IgD-negative memory B cell (primary cell): ENCODE results near the gene NEDD4L. TPM values are rescaled to one million over a fixed set of nuclear protein-coding genes. Genes with fewer than 3 reads are reported as not detected.
A peak's percentile ranks its signal among the peaks of the same experiment; 100 is the strongest.

Experiments used
- H3K27ac Mint-ChIP-seq, 3 donors: one replicate each; pipeline ENCODE4 v1.8.0; 2020 to 2022; ENCODE audit warnings: mild to moderate bottlenecking in 3 of 3, mixed read lengths in 3 of 3, moderate library complexity in 1 of 3
- H3K27me3 Mint-ChIP-seq: one replicate; pipeline ENCODE4 v1.8.0; 2021; ENCODE audit warnings: mixed read lengths
- H3K36me3 Mint-ChIP-seq: one replicate; pipeline ENCODE4 v1.8.0; 2020; ENCODE audit warnings: mild to moderate bottlenecking, mixed read lengths
- H3K4me1 Mint-ChIP-seq, 3 donors: one replicate each; pipeline ENCODE4 v1.8.0; 2020 to 2022; ENCODE audit warnings: mixed read lengths in 3 of 3, mild to moderate bottlenecking in 1 of 3
- H3K4me3 Mint-ChIP-seq, 4 donors: one replicate each; pipeline ENCODE4 v1.8.0; 2020 to 2022; ENCODE audit warnings: mild to moderate bottlenecking in 4 of 4, mixed read lengths in 4 of 4, moderate library complexity in 3 of 4
- H3K9me3 Mint-ChIP-seq, 3 donors: one replicate each; pipeline ENCODE4 v1.8.0; 2020 to 2021; ENCODE audit warnings: mixed read lengths in 3 of 3, mild to moderate bottlenecking in 1 of 3
- polyA plus RNA-seq: library from polyadenylated mRNA; unstranded; fragments of 300-500 nt; fragmentation: Illumina TruSeq; gene quantifications from one replicate; pipeline ENCODE4 v1.2.3, GENCODE V29; 2021

The NEDD4L gene
- polyA plus RNA-seq, 1 donor from 2014 or later, result 9.6 TPM

DNA sequence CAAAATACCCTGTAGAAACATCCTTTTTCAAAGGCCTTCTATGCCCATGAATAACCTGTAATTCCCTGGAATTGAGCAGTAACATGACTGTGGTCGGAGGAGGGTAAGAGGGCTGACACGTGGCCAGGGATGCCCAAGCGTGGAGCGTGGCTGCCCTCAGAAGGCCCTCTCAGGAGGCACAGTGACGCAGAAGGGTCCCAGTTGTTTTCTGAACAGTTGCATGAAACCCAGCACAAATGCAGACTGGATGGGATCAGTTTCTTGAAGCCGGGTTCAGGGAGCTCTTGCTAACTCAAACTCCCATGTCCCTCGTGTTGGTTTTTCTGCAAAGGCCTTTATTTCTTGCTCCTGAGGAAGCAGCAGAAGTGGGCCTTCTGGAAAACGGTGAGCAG, 347.9 kb downstream of the NEDD4L start:
- Mint-ChIP-seq H3K36me3 (peaks cover 19% of the 10 kb centered on the region), H3K9me3 (no peaks in the 10 kb centered on the region), H3K4me3 (no peak overlapping the region), H3K27me3 (no peaks in the 10 kb centered on the region), H3K27ac (no peak overlapping the region), H3K4me1 (no peaks in the 10 kb centered on the region)

DNA sequence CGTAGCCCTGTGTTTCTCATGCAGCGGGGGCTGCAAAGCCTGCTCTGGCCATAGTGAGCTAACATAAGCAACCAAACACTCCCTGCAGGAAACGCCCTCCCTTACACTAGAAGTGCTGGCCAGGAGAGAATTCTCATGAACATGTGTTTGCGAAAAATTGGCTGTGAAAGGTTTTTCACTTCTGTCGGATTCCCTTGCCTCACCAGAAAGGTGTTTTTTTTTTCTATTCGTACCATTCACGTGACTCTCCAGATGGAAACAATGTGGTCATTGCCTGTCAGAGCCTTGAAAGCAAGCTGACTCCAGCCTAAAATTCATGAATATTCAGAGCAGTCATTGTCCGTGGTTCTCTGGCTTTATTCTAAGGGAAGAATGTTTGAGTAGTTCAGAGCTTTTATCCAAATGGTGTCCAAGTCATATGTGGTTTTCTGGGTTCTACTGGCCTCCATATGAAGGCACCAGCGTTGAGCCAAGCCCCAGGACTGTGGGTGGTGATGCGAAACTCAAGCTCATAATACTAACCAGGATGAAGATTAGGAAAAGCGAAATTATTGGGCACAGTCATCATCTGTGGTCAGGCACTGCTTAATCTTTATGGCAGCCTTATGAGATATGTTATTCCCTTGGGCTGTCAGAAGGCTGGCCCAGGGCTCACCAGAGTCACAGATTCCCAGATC, 348.4 kb downstream of the NEDD4L start:
- peaks cover 20% of the 10 kb centered on the region for H3K36me3 Mint-ChIP-seq
- no peaks in the 10 kb centered on the region for H3K27me3 Mint-ChIP-seq
- no peak overlapping the region for H3K27ac Mint-ChIP-seq
- H3K4me3 Mint-ChIP-seq, result no peak overlapping the region
- H3K9me3 Mint-ChIP-seq, result no peaks in the 10 kb centered on the region
- no peaks in the 10 kb centered on the region for H3K4me1 Mint-ChIP-seq

DNA sequence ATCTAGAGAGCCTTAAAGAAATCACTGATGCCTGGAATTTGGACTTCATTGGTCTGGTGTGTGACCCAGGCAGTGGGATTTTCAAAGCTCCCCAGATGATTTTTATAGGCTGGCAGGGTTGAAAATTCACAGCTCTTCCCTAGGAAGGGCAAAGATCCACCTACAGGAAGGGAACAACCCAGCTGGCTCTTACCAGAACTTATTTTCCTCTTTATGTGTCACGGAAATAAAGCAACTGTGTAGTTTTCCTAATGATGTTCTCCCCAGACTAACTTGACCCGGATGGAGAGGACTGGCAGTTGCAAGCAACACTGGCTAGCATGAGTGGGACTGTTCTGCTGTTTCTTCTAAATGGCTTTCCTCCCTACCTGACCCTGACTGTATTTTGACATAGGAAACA, 349.3 kb downstream of the NEDD4L start:
- no peak overlapping the region for H3K4me3 Mint-ChIP-seq
- no peak overlapping the region for H3K27ac Mint-ChIP-seq
- no peaks in the 10 kb centered on the region for H3K4me1 Mint-ChIP-seq
- no peaks in the 10 kb centered on the region for H3K27me3 Mint-ChIP-seq
- H3K36me3 Mint-ChIP-seq, result peaks cover 21% of the 10 kb centered on the region
- H3K9me3 Mint-ChIP-seq, result no peaks in the 10 kb centered on the region

DNA sequence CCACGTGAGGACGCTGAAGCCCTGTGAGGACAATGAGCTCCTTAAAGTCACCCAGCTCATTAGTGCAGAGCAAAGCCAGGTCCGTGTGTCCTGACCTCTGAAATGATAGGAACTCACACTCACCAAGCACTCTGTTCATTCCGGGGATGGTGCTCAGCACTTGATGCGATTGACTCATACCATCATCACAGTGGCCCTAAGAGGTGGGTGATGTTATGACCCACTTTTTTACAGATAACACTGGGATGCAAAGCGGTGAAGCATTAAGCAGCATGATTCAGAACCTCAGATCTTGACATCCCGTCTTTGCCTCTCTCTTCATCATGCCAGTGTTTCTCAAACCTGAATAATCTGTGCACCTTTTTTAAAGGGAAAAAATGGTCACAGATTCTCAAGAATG, 350.0 kb downstream of the NEDD4L start:
- H3K4me3 Mint-ChIP-seq, result no peak overlapping the region
- H3K36me3 Mint-ChIP-seq, result peaks cover 16% of the 10 kb centered on the region
- H3K9me3 Mint-ChIP-seq, result no peaks in the 10 kb centered on the region
- H3K27ac Mint-ChIP-seq, result no peak overlapping the region
- H3K4me1 Mint-ChIP-seq, result no peaks in the 10 kb centered on the region
- no peaks in the 10 kb centered on the region for H3K27me3 Mint-ChIP-seq

DNA sequence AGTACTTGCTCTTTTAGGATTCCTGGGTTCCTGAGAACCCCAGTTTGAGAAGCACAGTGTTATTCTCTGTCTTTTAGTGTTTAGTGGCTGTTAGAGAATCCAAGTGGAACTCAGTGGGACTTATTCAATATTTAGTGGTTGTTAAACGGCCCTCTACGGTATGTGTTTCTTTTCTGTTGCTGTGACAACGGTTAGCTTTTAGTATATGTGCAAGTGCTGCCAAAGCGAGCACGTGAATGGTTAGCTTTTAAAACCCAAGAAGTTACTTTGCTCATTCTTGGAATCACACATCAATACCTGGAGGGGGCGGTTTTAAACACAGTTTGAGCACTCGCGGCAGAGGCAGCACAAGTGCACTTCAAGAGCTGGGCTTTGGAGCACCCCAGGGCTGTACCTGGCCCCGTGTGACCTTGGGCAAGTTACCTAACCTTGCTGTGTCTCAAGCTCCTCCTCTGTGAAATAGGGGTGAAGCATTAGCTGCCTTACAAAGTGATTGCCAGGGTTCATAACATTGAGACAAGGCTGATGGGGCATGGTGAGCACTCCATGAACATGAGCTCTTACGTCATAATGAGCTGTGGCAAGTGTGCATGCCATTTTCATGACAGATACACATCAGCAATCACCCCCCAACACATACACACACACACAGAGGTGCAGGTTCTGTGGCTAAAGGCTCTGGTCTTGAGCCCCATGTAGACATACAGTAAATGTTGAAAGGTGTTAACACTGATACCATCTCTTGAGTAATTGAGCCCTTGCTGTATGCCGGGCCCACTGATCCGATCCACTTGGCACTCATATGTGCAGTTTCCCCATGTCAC, 350.8 kb downstream of the NEDD4L start:
- Mint-ChIP-seq H3K4me1 (no peaks in the 10 kb centered on the region), H3K4me3 (no peak overlapping the region), H3K27ac (no peak overlapping the region), H3K27me3 (no peaks in the 10 kb centered on the region), H3K36me3 (peaks cover 16% of the 10 kb centered on the region), H3K9me3 (no peaks in the 10 kb centered on the region)

DNA sequence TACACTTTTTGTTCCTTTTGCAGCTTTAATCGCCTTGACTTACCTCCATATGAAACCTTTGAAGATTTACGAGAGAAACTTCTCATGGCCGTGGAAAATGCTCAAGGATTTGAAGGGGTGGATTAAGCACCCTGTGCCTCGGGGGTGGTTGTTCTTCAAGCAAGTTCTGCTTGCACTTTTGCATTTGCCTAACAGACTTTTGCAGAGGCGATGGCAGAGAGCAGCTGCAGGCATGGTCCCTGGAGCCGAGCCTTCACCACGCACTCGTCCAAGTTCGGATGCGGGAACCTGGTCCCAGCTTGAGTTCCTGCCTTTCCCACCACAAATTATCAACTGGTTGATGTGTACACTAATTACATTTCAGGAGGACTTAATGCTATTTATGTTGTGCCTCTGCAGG, 352.1 kb downstream of the NEDD4L start:
- H3K27ac Mint-ChIP-seq, result no peak overlapping the region
- H3K36me3 Mint-ChIP-seq, result peaks cover 14% of the 10 kb centered on the region
- H3K4me1 Mint-ChIP-seq, result no peaks in the 10 kb centered on the region
- H3K9me3 Mint-ChIP-seq, result no peaks in the 10 kb centered on the region
- H3K27me3 Mint-ChIP-seq, result no peaks in the 10 kb centered on the region
- H3K4me3 Mint-ChIP-seq, result no peak overlapping the region

DNA sequence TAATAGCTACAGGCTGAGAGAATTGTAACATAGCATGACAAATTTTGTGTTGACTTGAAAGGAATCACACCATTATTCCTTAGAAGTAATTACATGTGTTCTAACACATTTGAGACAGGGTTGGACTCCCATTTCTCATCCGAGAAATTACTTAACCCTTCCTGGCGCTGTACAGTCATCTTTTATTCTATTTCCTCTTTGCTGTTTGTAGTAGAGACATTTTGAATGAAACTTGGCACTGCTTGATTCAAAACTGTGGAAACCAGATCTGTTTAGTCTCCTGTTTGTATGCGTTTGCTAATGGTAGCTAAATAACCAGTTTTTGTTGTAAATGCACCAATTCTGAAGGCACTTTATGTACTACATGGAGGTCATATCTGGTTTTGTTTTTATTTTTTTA, 352.9 kb downstream of the NEDD4L start:
- H3K27ac Mint-ChIP-seq, result no peak overlapping the region
- no peaks in the 10 kb centered on the region for H3K27me3 Mint-ChIP-seq
- no peaks in the 10 kb centered on the region for H3K9me3 Mint-ChIP-seq
- H3K36me3 Mint-ChIP-seq, result peaks cover 11% of the 10 kb centered on the region
- no peaks in the 10 kb centered on the region for H3K4me1 Mint-ChIP-seq
- H3K4me3 Mint-ChIP-seq, result no peak overlapping the region

DNA sequence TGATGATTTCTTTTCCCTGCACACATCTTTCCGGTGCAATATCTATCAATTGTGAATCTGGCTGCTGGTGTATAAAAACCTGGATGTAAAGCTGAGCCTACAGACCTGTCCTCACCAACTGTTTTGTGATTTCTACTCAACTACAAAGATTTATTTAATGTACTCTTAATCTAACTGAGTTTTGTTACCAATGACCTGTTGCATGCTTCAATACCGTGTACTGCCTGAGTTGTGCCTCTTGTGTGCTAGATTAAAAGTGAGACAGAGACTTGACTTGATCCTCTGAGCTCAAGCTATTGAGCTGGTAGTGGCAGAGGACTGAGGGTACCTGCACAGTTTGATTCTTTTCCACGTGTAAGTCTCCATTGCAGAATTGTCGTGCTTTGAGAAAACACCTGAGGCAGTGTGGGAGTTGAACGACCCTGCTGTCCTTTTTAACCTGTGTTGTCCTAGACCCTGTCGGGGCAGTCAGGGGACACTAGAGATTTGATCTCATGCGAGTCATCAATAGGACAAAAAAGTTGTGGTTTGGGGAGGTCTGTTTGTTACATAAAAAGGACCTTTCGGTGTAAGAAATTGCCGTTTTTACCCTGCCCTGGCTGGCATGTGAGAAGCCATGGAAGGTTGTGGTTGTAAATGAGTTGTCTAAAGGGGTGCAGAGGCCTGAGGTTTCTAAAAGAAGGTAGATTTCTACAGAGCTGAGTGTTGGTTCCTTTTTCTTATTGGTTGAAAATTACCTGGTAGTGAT, 353.5 kb downstream of the NEDD4L start:
- Mint-ChIP-seq H3K4me3 (no peak overlapping the region), H3K27me3 (no peaks in the 10 kb centered on the region), H3K4me1 (no peaks in the 10 kb centered on the region), H3K9me3 (no peaks in the 10 kb centered on the region), H3K36me3 (peaks cover 11% of the 10 kb centered on the region), H3K27ac (peak overlapping the region in 1 of 3 donors; percentile 46)

DNA sequence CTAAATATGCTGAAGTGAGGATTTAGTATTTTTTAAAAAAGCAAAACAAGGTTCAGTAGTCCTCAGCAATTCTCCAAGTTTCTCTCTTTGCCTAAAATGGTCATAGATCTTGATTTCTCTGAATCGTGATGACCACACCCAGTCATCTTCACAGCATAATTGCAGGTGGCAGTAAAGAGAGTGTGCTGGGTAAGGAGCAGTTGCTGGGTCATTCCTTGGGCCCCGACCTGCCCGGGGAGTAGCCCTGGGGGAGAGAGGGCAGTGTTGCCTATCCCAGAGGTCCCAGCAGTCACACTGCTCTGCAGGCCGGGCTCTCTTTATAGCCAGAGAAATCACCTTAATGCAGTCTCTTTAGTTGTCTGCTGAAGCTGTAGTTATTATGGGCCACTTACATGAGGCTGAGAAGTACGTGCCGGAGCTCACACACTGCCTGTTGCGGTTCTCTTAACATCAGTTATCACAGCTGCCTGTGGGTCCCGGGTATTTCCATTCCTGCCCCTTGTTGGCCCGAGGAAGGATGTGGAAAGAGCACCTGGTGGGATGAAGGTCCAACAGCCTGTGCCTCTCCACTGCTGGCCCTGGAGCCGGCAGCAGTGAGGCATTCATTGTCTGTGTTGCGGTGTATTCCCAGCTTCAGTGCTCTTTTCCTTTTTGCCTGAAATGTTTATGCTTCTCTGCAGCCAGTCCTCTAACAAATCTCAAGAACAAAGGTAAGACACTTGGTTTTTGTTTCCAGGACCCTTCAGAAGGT, 354.8 kb downstream of the NEDD4L start:
- no peak overlapping the region for H3K27ac Mint-ChIP-seq
- H3K9me3 Mint-ChIP-seq, result no peaks in the 10 kb centered on the region
- H3K4me1 Mint-ChIP-seq, result no peaks in the 10 kb centered on the region
- no peak overlapping the region for H3K4me3 Mint-ChIP-seq
- no peaks in the 10 kb centered on the region for H3K27me3 Mint-ChIP-seq
- H3K36me3 Mint-ChIP-seq, result peaks cover 10% of the 10 kb centered on the region

DNA sequence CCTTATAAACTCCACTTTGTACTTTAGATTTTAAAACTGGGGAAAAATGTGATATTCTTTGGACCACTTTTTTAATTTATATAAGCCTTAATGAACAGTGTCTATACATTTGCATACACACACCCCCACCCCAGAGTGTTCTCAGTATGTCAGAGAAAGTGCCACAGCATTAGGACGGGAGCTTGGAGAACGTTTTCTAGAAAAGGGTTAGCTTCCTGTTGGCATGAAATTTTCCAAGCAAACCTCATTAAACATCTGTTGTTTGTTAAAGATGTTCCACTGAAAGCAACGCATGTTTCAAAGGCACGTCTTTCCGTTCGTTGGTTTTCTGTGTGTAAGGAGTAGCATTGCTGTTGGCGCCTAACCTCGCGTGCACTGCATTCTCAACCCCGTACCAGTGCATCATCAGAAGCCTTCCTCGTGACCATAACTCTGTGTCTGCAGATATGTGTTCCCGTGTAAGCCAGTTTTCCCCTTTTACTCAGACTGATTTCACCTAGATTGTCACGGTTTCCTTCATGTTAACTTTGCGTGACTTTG, 356.4 kb downstream of the NEDD4L start:
- no peaks in the 10 kb centered on the region for H3K9me3 Mint-ChIP-seq
- H3K36me3 Mint-ChIP-seq, result peaks cover 4% of the 10 kb centered on the region
- H3K27me3 Mint-ChIP-seq, result no peaks in the 10 kb centered on the region
- H3K4me1 Mint-ChIP-seq, result no peaks in the 10 kb centered on the region
- peak overlapping the region in 2 of 4 donors; percentile 17 to 23 for H3K4me3 Mint-ChIP-seq
- no peak overlapping the region for H3K27ac Mint-ChIP-seq

DNA sequence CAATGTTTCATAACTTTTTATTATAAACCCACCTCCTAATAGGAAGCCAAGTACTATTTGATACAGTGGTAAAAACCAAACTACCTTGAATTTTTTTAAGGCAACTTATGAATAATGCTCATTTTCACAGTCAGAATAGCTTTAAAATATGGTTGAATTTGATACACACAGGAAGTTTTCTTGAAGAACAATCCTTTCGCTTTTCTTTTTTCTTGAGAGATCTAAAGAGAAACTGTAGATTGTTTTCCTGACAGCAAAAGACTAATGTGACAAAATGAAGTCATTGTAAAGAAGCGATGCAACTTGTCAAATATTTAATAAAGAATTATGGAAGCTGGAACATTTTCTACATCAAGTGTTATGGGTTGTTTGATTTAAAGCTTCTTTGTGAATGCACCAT, 357.2 kb downstream of the NEDD4L start:
- H3K27ac Mint-ChIP-seq, result no peak overlapping the region
- H3K9me3 Mint-ChIP-seq, result no peaks in the 10 kb centered on the region
- no peaks in the 10 kb centered on the region for H3K27me3 Mint-ChIP-seq
- no peak overlapping the region for H3K4me3 Mint-ChIP-seq
- H3K4me1 Mint-ChIP-seq, result no peaks in the 10 kb centered on the region
- H3K36me3 Mint-ChIP-seq, result peaks cover 4% of the 10 kb centered on the region

DNA sequence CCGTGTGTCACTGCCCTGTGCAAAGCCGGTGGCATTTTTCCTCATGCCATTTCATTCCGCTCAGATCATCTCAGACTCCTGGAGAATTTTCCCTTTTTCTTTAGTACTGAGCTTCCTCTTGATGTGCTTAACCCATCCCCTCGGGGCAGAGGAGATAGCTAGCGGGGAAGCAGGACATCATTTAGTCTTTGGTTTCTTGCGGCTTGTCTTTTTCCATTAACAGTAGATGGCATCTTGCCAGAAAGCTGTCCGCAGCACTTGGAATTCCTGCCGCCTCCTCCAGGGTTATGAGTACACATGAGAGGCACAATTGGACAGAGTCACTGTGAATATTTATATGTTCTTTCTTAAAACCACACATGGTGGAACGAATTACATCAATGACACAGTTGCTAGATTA, 358.2 kb downstream of the NEDD4L start:
- Mint-ChIP-seq H3K4me3 (no peak overlapping the region), H3K4me1 (no peaks in the 10 kb centered on the region), H3K36me3 (peaks cover 4% of the 10 kb centered on the region), H3K9me3 (no peaks in the 10 kb centered on the region), H3K27ac (peak overlapping the region in 1 of 3 donors; percentile 24), H3K27me3 (no peaks in the 10 kb centered on the region)

DNA sequence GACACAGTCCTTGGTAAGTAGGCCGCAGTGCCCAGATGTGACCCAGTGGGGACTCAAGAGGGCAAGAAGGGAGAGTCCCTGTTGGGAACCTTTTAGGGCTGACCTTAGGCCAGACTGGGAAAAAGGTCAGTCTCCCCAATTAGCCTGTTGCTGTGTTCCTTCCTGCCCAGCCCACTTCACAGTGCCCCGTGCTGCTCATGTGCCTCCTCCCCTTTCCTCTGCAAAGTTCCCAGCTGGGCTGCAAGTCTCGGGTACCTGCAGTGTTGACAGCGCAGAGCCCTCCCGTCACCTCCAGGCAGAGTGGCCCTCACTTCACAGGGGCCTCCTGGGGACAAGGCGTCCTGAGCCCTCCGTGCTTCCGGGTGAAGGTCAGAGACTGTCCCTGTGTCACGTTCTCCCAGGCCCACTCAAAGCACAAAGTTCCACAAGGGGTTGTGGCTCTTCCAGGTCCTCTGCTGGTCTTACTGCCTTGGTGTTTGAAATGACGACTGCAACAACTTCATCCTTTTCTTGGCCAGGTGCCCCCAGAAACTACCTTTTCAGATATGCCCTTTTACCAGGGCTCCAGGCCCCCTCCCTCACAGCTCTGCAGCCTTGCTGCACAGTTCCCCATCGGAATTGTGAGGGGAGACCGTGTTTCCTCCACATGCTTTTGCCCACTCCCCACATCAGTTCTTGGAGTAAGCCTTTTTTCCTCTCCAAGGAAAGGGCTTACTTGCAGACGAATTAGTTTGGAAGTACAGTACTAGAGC, 359.1 kb downstream of the NEDD4L start:
- H3K36me3 Mint-ChIP-seq, result no peaks in the 10 kb centered on the region
- H3K27ac Mint-ChIP-seq, result peak overlapping the region in 1 of 3 donors; percentile 69
- no peaks in the 10 kb centered on the region for H3K4me1 Mint-ChIP-seq
- H3K27me3 Mint-ChIP-seq, result no peaks in the 10 kb centered on the region
- no peaks in the 10 kb centered on the region for H3K9me3 Mint-ChIP-seq
- H3K4me3 Mint-ChIP-seq, result no peak overlapping the region

DNA sequence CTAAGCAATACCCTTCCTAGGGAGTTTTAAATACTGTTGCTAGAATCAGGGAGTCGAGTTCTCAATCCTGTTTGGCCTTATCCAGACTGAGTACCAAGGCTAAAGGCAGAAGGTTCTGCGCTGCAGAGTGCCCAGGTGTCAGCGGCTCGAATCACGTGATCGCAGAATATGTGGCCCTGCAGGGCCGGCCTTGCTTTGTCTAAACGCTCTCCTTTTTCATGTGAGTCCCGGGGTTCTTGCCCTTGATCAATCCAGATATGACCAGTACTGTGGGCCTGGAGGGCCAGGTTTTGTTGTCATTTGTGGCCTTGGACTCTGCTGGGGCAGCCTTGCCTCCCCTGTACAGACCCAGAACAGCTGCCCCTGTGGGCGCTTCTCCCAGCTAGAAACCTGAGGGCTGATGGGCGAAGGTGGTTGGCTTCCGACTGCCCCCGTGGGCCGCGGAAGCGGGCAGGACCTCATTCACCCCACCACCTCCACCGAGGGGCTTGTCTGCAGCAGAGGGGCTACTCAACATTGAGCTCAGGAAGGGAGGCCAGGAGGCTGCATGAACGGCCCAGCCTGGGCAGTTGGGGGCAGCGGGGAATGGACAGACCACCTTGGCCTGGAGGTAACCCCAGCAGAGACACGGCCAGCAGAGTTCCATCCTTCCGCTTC, 359.9 kb downstream of the NEDD4L start:
- Mint-ChIP-seq H3K9me3 (no peaks in the 10 kb centered on the region), H3K27me3 (no peaks in the 10 kb centered on the region), H3K27ac (peak overlapping the region in 1 of 3 donors; percentile 69), H3K36me3 (no peaks in the 10 kb centered on the region), H3K4me1 (no peaks in the 10 kb centered on the region), H3K4me3 (no peak overlapping the region)
